GM21423 (cell line): ENCODE data around the gene PLET1.

Experiments
- ATAC-seq: cut with Tn5 transposase; IDR thresholded peaks from one replicate; pipeline ENCODE4 v1.9.1; 2021; ENCODE audit warnings: mild to moderate bottlenecking, moderate library complexity; ENCODE audit not compliant: unreplicated experiment

Gene PLET1

GRCh38 chr11:112260490-112260889, at the start of gene PLET1:
PLET1 (minus strand) TSS chr11:112260860; CDS start chr11:112260589, 271 bp downstream.
- no peak for ATAC-seq

DNA sequence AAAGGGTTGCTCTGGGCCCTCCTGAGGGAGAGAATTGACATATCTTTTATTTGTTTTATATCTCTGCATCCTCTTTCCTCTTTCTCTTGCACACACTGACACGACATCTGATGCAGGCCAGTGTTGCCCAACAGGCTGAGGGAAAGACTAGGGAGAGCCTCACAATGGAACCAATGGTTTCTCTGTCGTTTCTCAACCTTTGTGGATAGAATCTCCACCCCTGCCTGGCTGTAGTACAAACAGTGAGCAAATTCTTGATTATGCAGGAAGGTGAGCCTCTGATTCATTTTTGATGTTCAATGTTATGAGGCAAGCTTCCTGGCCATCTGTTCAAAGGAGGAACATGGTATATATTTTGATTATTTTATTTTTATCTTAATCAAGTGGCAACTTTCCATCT, 49.8 kb upstream of the PLET1 start:
- ATAC-seq, result no peak

GRCh38 chr11:112308651-112309050, 48.0 kb upstream of the PLET1 start:
- no peak for ATAC-seq

GRCh38 chr11:112307616-112308015, 47.0 kb upstream of the PLET1 start:
- ATAC-seq, result no peak

DNA sequence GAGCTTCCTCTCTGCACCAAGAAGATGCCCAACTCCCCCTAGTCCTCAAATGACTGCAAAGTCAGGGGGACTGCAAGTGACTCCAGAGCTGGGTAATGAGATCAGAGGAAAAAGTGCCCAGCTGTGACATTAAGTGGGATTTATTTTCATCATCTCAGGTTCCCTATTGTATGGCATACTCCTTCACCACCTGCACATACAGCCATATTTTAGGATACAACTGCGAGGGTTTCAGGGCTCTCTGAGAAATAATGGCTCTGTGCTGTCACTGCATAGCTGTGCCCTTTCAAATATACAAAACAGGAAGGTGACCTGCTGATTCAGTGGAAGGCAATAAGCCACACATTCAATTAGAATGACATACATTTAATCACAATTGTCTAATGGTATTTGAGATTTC, 45.6 kb upstream of the PLET1 start:
- no peak for ATAC-seq

GRCh38 chr11:112304914-112305313, 44.3 kb upstream of the PLET1 start:
- no peak for ATAC-seq

DNA sequence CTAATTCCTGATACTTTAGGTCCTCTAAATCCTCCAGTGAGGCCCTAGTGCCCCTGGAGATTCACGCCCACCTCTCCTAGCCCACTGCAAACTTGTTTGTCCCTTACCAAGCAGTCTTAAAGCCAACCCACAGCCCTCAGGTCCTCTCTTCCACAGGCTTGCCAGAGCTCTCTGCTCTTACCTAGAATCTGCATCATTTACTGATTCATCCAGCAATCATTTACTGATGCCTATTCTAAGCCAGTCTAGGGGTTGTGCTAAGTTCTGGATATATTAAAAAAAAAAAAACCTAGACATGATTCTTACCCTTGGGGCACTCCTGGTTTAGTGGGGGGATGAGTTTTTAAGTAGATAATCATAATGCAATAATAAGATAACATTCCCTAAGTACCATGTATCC, 43.0 kb upstream of the PLET1 start:
- no peak for ATAC-seq

DNA sequence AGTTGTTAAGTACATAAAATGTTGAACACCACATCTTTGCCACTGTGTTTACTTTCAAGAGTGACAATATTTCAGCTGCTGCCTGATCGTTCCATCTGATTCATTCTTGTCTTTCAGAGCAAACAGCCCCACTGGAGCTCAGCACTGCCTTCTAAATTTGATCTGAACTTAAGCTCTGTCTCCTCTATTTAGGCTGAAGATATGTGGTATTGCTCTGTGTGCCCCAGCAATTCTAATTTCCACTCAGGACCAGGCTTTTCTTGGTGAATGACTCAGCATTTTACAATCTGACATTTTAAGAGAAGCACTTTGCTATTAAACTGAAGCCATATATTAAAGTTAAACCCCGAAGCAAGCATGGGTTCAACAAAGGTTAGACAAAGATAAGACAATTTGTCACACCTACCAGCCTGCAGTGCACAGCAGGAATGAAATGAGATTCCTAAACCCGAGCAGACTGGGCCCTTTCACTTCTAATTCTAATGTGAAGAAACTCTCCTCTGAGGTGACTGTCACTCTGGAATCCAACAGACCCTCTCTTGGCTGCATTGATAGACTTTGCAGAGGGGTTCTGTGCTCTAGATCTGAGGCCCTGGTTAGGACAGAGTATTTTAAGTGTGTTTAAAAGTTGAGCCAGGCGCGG, 41.7 kb upstream of the PLET1 start:
- ATAC-seq, result no peak

- ATAC-seq, result no peak
Measured at GRCh38 chr11:112300094-112300786, 39.6 kb upstream of the PLET1 start.

GRCh38 chr11:112298535-112298934, 37.9 kb upstream of the PLET1 start:
- no peak for ATAC-seq

GRCh38 chr11:112297248-112297866, 36.7 kb upstream of the PLET1 start:
- ATAC-seq, result no peak

DNA sequence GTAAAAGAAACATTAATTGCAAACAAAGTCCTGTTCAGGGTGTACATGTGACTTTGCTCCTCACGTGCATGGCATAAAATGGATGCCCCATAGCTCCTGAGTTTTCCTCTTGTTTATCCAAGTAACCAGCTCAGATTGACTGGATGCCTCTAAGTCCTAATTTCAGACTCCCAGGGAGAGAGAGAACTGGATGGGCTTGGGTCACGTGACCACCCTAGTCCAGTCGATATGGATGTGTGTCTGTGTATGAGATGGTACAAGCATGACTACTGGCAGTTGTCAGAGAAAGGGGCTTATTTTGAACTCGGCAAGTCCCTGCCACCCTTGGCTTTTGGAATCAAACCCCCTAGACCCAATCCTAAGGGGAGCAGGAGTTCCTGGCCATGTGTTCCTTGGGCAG, 35.4 kb upstream of the PLET1 start:
- ATAC-seq, result no peak

GRCh38 chr11:112294688-112295340, 34.2 kb upstream of the PLET1 start:
- no peak for ATAC-seq

DNA sequence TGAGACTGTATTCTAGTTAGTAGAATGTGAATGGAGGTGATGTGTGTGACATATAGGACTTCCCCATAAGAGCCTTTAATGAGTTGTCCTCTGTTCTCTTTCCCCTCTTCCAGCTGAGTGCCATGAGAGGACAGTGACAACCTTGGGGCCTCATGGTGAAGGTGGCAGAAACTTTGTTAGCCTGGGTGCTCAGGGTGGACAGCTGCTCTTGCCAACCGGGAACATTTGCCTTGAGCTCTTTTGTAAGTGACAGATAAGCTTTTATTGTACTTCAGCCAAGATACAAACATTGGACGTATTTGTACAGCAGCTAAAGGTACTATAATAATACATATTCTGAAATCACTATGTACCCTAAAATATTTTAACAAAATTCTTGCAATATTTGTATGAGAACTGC, 33.0 kb upstream of the PLET1 start:
- ATAC-seq, result no peak

- ATAC-seq, result no peak
Measured at GRCh38 chr11:112292785-112293407, 32.2 kb upstream of the PLET1 start.

- no peak for ATAC-seq
Measured at GRCh38 chr11:112292188-112292587, 31.5 kb upstream of the PLET1 start.

DNA sequence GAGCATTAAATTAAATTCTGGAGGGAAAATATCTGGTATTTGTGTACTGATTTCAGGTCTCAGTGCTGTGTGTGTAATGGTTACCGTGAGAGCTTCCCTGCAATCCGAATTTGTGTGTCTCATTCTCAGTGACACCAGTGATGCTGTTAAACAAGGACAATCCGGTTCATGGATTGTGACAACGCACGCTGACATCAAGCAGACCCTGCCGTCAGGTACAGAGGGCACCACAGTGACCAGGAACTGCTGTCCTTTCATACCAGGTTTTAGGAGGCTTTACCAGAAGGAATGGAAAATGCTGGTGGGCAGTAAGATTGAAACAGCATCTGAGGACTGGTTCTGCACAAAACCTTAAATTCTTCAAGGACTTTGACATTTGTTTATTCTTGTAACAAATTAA, 30.5 kb upstream of the PLET1 start:
- ATAC-seq, result no peak

DNA sequence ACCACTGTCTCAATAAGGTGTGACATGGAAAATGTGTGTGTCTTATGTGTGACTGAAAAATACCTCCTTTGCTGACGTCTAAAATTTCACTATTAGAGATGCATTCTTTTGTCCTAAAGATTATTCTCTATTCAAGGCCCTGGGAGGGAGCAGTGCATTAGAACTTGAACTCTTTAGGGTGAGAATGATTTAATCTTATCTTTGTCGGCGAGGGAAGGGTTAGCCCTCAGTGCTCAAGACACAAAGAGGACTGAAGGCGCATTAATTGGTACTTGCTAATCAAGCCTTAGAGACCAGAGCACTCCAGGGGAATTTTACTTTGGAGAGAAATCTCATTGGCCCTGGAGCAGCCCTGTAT, 29.8 kb upstream of the PLET1 start:
- no peak for ATAC-seq

DNA sequence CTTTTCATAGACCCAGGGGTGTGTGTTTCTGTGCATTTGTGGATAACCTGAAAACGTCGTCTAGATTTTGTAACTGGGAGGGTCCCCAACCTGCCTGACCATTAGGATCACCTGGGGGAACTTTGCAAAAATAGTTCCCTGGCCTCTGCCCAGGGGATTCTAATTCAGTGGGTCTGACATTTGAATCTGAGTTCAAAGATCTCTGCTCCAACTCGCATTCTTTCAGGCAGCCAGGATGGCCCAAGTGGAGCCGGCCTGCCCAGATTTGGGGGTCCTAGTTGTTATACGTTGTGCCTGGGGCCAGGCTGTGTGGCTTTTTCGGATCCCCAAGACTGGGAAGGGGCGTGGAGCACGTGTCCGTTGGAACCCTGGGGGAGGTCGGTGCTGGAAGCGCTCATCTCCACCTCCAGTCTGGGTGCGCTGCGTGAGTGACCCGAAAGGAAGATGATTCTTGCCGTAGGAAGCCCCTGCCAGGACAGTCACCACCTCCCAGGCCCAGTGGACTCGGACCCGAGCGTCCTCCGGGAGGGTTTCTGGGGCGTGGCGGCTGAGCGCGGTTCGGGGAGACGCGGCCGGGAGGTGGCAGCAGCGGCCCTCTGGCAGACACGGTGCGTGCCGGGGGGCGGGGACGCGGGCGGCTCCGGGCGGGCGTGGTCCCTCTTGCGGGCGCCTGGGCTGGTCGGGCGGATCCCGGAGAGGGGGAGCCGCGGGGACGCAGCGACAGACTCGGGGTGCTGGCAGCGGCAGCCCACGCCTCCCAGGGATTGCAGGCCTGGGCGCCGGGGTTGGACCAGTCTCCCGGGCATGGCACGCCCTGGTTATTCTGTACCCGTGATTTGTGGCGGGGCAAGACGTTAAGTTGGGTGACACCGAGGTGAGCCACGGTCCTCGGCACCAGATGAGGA, 29.2 kb upstream of the PLET1 start:
- ATAC-seq, result peak; percentile 95

DNA sequence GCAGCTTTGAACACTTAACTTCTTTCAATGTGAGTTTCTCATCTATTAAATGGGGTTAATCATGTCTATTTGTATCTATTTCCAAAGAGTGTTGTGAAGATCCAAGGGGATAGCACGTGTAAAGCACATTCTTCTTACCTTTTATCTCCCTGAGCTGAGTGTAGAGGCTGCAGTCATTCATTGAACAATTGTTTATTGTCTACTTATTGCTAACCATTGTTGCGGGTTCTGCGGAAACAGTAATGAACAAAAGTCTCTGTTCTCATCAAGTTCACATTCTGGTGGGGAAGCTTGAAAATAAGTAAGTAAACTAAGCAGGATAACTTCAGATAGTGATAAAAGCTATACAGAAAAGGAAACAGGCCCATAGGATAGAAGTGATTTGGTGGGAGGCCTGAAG, 27.4 kb upstream of the PLET1 start:
- ATAC-seq, result no peak
